Mammary epithelial cell (primary cell): ENCODE measurements around the gene PLXNA4.

Experiments used
- EZH2 ChIP-seq: IDR thresholded peaks from 2 replicates; pipeline ENCODE4 v1.6.1; 2012; ENCODE audit warnings: low read length, inconsistent platforms, borderline replicate concordance
- TF ChIP-seq, protein P1 (sequence below), 2 donors: IDR thresholded peaks in 1 of 2; conservative IDR thresholded peaks in 1 of 2; 2 replicates each; pipeline ENCODE4 v1.5.1; 2011 to 2012; ENCODE audit warnings: inconsistent platforms in 2 of 2, low read length in 2 of 2, mild to moderate bottlenecking in 2 of 2, control low read depth in 1 of 2, low read depth in 1 of 2; ENCODE audit not compliant: insufficient read depth in 1 of 2; ENCODE audit errors: extremely low read depth in 1 of 2

DNA sequence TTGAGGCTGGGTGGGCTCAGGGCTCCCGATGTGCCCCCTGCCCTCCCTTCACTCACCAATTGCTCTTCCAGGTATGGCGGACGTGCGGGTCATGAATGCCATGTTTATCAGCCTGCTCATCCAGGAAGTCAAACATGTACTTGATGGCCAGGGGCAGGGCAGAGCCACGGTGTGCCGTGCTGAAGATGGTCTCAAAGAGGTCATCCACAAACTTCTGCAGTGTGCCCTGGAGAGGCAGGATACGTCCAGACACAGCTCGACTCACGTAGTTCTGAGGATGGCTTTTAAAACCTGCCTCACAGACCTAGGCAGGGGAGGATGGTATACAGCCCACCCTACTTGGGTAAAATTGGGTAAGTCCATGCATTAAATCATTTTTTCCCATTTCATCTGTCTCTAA, 431.2 kb downstream of the PLXNA4 start:
- TF ChIP-seq, protein P1, sequence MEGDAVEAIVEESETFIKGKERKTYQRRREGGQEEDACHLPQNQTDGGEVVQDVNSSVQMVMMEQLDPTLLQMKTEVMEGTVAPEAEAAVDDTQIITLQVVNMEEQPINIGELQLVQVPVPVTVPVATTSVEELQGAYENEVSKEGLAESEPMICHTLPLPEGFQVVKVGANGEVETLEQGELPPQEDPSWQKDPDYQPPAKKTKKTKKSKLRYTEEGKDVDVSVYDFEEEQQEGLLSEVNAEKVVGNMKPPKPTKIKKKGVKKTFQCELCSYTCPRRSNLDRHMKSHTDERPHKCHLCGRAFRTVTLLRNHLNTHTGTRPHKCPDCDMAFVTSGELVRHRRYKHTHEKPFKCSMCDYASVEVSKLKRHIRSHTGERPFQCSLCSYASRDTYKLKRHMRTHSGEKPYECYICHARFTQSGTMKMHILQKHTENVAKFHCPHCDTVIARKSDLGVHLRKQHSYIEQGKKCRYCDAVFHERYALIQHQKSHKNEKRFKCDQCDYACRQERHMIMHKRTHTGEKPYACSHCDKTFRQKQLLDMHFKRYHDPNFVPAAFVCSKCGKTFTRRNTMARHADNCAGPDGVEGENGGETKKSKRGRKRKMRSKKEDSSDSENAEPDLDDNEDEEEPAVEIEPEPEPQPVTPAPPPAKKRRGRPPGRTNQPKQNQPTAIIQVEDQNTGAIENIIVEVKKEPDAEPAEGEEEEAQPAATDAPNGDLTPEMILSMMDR (conservative IDR thresholded peaks at IDR 0.05 in 1 of 2, IDR thresholded peaks at IDR 0.05 in 1 of 2; ENCODE audit: extremely low read depth in 1 of 2, insufficient read depth in 1 of 2, low read depth in 1 of 2, low read length in 2 of 2), result no peak
- TF ChIP-seq EZH2, result no peak
